ENCODE measurements around the gene TMED8. TPM values are rescaled to one million over a fixed set of nuclear protein-coding genes. Genes with fewer than 3 reads are reported as not detected.
"Not testable (repeated sequence)": the region's sequence is repeated elsewhere in the genome, so short reads cannot be mapped to it uniquely, and the experiment has no call there.

Gene TMED8
- total RNA-seq, 1 donor from 2014 or later, result 23.5 TPM

DNA sequence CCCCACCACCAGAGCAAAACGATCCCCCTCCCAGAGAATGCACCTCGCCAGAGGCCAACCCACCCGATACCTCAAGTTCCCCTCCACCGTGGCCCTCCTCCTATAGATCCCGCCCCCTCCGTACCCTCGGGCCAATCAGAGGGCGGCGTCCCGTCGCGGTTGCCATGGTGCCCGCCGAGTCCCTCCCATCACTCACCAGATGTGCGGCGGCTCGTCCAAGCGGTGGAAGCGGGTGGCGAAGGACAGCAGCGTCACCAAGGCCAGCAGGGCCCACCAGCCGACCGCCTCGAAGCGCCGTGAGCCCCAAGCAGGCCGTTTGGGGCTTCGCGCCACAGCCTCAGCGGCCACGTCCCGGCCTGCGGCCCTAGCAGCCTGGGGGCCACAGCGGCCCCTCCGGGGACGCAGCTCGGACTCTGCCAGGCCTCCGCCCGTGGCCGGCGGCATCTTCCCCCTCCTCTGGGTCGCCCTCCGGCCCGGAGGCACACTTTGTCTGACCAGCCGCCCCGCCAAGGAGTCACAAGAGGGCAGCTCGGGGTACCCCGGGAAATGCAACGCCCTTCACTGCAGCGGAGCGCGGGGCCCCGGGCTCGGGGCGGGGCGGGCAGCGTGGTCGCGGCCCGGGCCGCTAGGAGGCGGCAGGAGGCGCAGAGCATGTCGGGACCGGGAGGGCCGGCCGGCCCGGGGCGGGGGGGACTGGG lies 56.5 kb downstream of the TMED8 start, which contains the start of gene POMT2:
POMT2 (minus strand) TSS at position 646 of the 698 bp plus-strand sequence; CDS start at position 444, 202 bp downstream.
- H3F3A ChIP-seq (ENCODE audit: low read depth), result peaks cover 20% of the 10 kb centered on the region
- no peaks in the 10 kb centered on the region for H4K20me1 ChIP-seq (ENCODE audit: low read depth)
- no peaks in the 10 kb centered on the region for H3K36me3 ChIP-seq
- peak within 1 kb of the TSS; percentile 85 for H3K4me2 ChIP-seq
- peak within 1 kb of the TSS; percentile 95 for H3K4me3 Mint-ChIP-seq
- H3K9me3 Mint-ChIP-seq, result peaks cover 2% of the 10 kb centered on the region
- peak within 1 kb of the TSS; percentile 88 for H2AFZ ChIP-seq (replicated peaks)
- peak within 1 kb of the TSS; percentile 79 for H3K27ac ChIP-seq
- H3K4me3 ChIP-seq, result peak within 1 kb of the TSS; percentile 75
- TF ChIP-seq EZH2 (IDR thresholded peaks at IDR 0.05) (no peak), EZH2phosphoT487 (IDR thresholded peaks at IDR 0.05) (no peak)
- TF ChIP-seq, protein P1, sequence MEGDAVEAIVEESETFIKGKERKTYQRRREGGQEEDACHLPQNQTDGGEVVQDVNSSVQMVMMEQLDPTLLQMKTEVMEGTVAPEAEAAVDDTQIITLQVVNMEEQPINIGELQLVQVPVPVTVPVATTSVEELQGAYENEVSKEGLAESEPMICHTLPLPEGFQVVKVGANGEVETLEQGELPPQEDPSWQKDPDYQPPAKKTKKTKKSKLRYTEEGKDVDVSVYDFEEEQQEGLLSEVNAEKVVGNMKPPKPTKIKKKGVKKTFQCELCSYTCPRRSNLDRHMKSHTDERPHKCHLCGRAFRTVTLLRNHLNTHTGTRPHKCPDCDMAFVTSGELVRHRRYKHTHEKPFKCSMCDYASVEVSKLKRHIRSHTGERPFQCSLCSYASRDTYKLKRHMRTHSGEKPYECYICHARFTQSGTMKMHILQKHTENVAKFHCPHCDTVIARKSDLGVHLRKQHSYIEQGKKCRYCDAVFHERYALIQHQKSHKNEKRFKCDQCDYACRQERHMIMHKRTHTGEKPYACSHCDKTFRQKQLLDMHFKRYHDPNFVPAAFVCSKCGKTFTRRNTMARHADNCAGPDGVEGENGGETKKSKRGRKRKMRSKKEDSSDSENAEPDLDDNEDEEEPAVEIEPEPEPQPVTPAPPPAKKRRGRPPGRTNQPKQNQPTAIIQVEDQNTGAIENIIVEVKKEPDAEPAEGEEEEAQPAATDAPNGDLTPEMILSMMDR (IDR thresholded peaks at IDR 0.05), result peak; percentile 66
- H3K9ac ChIP-seq, result peak within 1 kb of the TSS; percentile 63
- no peaks in the 10 kb centered on the region for H3K9me3 ChIP-seq (ENCODE audit: low read depth)
- no peaks in the 10 kb centered on the region for H3K27me3 ChIP-seq
- H3K27me3 Mint-ChIP-seq (ENCODE audit: insufficient read depth, low read depth), result peaks cover 4% of the 10 kb centered on the region
- no peaks in the 10 kb centered on the region for H3K36me3 Mint-ChIP-seq
- H3K4me1 ChIP-seq, result peaks cover 27% of the 10 kb centered on the region
- H3K4me1 Mint-ChIP-seq, result peaks cover 36% of the 10 kb centered on the region
- peak within 1 kb of the TSS; percentile 95 for H3K27ac Mint-ChIP-seq
- DNase-seq (ENCODE audit: low spot score), result peak; percentile 97
- H3K79me2 ChIP-seq (ENCODE audit: low read depth), result peaks cover 41% of the 10 kb centered on the region

DNA sequence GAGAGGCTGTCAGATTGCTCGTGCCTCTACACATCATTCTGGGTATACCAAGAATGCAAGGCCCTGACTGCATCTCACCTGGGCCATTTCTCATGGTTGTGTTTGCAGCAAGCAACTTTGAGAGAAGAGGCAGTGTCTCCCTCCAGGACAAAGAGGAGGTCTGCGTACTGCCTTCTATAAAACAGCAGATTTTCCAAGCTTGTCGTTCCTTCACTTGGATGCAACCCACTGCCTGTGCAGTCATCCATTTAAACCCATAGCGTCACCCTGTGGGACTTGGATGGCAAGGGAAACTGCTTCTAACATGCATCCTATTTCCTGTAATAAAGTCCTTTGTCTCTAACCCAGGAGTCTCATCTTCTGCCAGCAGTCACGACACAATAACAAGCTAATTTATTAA lies 57.5 kb downstream of the TMED8 start:
- Mint-ChIP-seq H3K36me3 (no peaks in the 10 kb centered on the region), H3K27ac (no peak overlapping the region), H3K4me3 (peak overlapping the region; percentile 89), H3K9me3 (peaks cover 2% of the 10 kb centered on the region), H3K27me3 (ENCODE audit: insufficient read depth, low read depth) (peaks cover 4% of the 10 kb centered on the region), H3K4me1 (peaks cover 45% of the 10 kb centered on the region)
- no peaks in the 10 kb centered on the region for H3K36me3 ChIP-seq
- H3K9me3 ChIP-seq (ENCODE audit: low read depth), result no peaks in the 10 kb centered on the region
- peak overlapping the region; percentile 75 for H3K4me3 ChIP-seq
- H3K79me2 ChIP-seq (ENCODE audit: low read depth), result peaks cover 41% of the 10 kb centered on the region
- H3K27ac ChIP-seq, result no peak overlapping the region
- peaks cover 25% of the 10 kb centered on the region for H3F3A ChIP-seq (ENCODE audit: low read depth)
- H2AFZ ChIP-seq (replicated peaks), result no peak overlapping the region
- H3K27me3 ChIP-seq, result no peaks in the 10 kb centered on the region
- DNase-seq (ENCODE audit: low spot score), result no peak
- H3K4me1 ChIP-seq, result peaks cover 32% of the 10 kb centered on the region
- TF ChIP-seq EZH2 (IDR thresholded peaks at IDR 0.05), result no peak
- no peak for TF ChIP-seq EZH2phosphoT487 (IDR thresholded peaks at IDR 0.05)
- TF ChIP-seq, protein P1 (IDR thresholded peaks at IDR 0.05), result no peak
- no peak overlapping the region for H3K9ac ChIP-seq
- no peaks in the 10 kb centered on the region for H4K20me1 ChIP-seq (ENCODE audit: low read depth)
- H3K4me2 ChIP-seq, result peak overlapping the region; percentile 79

DNA sequence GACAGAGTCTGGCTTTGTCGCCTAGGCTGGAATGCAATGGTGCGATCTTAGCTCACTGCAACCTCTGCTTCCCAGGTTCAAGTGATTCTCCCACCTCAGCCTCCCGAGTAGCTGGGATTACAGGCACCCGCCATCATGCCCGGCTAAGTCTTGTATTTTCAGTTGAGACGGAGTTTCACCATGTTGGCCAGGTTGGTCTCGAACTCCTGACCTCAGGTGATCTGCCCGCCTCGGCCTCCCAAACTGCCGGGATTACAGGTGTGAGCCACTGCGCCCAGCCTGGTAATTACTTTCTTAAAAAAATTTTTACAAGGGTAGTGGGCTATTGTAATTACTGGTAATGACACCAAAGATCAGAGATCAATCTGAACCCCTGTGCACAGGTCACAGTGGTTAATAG lies 58.1 kb downstream of the TMED8 start:
- not testable (repeated sequence) for H3K36me3 ChIP-seq; H3K9ac ChIP-seq; H3K9me3 Mint-ChIP-seq; H3K27ac ChIP-seq; H3K9me3 ChIP-seq (ENCODE audit: low read depth); H3K27me3 ChIP-seq; H3K27ac Mint-ChIP-seq; H3K4me3 ChIP-seq; H4K20me1 ChIP-seq (ENCODE audit: low read depth); H3K36me3 Mint-ChIP-seq; H2AFZ ChIP-seq (replicated peaks); H3K4me3 Mint-ChIP-seq; DNase-seq (ENCODE audit: low spot score); H3K27me3 Mint-ChIP-seq (ENCODE audit: insufficient read depth, low read depth); H3K4me2 ChIP-seq
- peaks cover 25% of the 10 kb centered on the region for H3F3A ChIP-seq (ENCODE audit: low read depth)
- peaks cover 32% of the 10 kb centered on the region for H3K4me1 ChIP-seq
- H3K79me2 ChIP-seq (ENCODE audit: low read depth), result peaks cover 41% of the 10 kb centered on the region
- peaks cover 45% of the 10 kb centered on the region for H3K4me1 Mint-ChIP-seq

DNA sequence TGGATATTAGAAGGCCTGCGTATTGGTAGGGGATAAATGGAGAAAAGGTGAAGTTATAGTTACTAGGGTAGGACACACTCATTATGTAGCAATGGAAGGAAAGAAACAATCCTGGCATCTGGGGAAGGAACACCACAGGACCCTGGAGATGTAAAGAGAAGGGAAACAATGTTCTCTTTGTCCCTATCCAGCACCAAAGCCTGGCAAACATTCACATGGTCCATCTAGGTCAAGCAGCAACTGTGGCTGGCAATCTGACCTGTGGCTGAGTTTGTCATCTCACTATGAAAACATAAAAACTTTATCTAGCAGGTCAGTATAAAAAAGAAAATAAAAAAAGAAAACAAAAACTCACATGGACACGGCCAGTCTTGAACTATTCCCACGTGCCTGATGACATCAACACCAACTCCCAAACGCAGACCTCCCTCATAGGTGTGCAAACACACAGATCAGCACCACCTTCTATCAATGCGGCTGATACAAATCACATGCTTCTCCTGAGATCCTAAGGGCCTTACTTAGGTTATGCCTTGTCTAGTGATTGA lies 58.8 kb downstream of the TMED8 start:
- no peak for DNase-seq (ENCODE audit: low spot score)
- peaks cover 4% of the 10 kb centered on the region for H3K27me3 Mint-ChIP-seq (ENCODE audit: insufficient read depth, low read depth)
- Histone ChIP-seq H3F3A (ENCODE audit: low read depth) (peaks cover 25% of the 10 kb centered on the region), H3K9ac (no peak overlapping the region), H3K27me3 (no peaks in the 10 kb centered on the region), H3K4me2 (peak overlapping the region; percentile 3), H3K27ac (no peak overlapping the region), H3K79me2 (ENCODE audit: low read depth) (peaks cover 41% of the 10 kb centered on the region), H3K9me3 (ENCODE audit: low read depth) (no peaks in the 10 kb centered on the region), H3K36me3 (no peaks in the 10 kb centered on the region), H2AFZ (replicated peaks) (no peak overlapping the region), H3K4me3 (no peak overlapping the region), H4K20me1 (ENCODE audit: low read depth) (no peaks in the 10 kb centered on the region), H3K4me1 (peaks cover 32% of the 10 kb centered on the region)
- peaks cover 45% of the 10 kb centered on the region for H3K4me1 Mint-ChIP-seq
- no peak overlapping the region for H3K4me3 Mint-ChIP-seq
- peaks cover 2% of the 10 kb centered on the region for H3K9me3 Mint-ChIP-seq
- H3K36me3 Mint-ChIP-seq, result no peaks in the 10 kb centered on the region
- no peak overlapping the region for H3K27ac Mint-ChIP-seq
- TF ChIP-seq EZH2 (IDR thresholded peaks at IDR 0.05), result no peak
